ENCODE data around the gene PTPRJ.

DNA sequence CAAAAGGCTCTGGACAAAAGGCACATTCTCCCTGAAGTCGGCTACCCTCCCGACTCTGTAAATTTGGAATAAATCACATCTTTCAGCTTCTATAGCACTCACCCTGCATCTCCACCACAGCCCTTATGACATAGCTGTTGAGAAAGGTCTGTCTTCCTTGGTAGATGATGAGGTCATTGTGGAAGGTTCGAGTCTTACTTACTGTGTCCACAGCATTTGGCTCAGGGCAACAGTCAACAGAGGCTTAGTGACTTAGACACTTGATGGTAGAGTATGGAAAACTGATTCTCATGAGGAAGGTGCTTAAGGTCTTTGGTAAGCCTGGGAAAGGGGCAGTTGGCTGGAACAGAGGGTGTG, 45.6 kb downstream of the PTPRJ start:
- TF ChIP-seq EZH2phosphoT487 (IDR thresholded peaks at IDR 0.05; ENCODE audit: insufficient read depth, low read depth) (no peak), EZH2 (IDR thresholded peaks at IDR 0.05; ENCODE audit: insufficient read depth, poor library complexity, severe bottlenecking) (no peak)
